VCaP (cell line): ENCODE results near the gene GALNT18.
A peak's percentile ranks its signal among the peaks of the same experiment; 100 is the strongest.

Source experiments
- H3K27ac ChIP-seq: fragments of 450-650 bp; 2 replicates; pipeline ENCODE4 v1.5.1; 2017
- CTCF ChIP-seq: fragments of 450-650 bp; conservative IDR thresholded peaks from 2 replicates; pipeline ENCODE4 v1.5.1; 2017; ENCODE audit warnings: mild to moderate bottlenecking, moderate library complexity

GALNT18 gene

GRCh38 chr11:11458485-11458884 is 163.3 kb downstream of the GALNT18 start:
- H3K27ac ChIP-seq, result no peak overlapping the region
- no peak for TF ChIP-seq CTCF

GRCh38 chr11:11458001-11458400 is 163.8 kb downstream of the GALNT18 start:
- no peak for TF ChIP-seq CTCF
- no peak overlapping the region for H3K27ac ChIP-seq

GRCh38 chr11:11456866-11457265 is 164.9 kb downstream of the GALNT18 start:
- no peak for TF ChIP-seq CTCF
- H3K27ac ChIP-seq, result no peak overlapping the region

- no peak for TF ChIP-seq CTCF
These were observed 167.1 kb downstream of the GALNT18 start for GRCh38 chr11:11454671-11455223.

GRCh38 chr11:11451501-11452005 is 170.3 kb downstream of the GALNT18 start:
- no peak for TF ChIP-seq CTCF
- no peak overlapping the region for H3K27ac ChIP-seq

More at GRCh38 chr11:11454671-11455223, 167.1 kb downstream of the GALNT18 start:
- H3K27ac ChIP-seq, result peak overlapping the region; percentile 3; the same call in 1 of the 2 replicates

GRCh38 chr11:11450744-11451362 is 171.0 kb downstream of the GALNT18 start:
- no peak for TF ChIP-seq CTCF
- H3K27ac ChIP-seq, result no peak overlapping the region

GRCh38 chr11:11449327-11449726 is 172.5 kb downstream of the GALNT18 start:
- H3K27ac ChIP-seq, result no peak overlapping the region
- TF ChIP-seq CTCF, result no peak
